ENCODE measurements around the gene ZNF892. TPM values are rescaled to one million over a fixed set of nuclear protein-coding genes. Genes with fewer than 3 reads are reported as not detected.
"Not testable (repeated sequence)": the region's sequence is repeated elsewhere in the genome, so short reads cannot be mapped to it uniquely, and the experiment has no call there.

Gene ZNF892
- total RNA-seq, 2 experiments from 2014 or later, result 2.7 to 3.3 TPM

DNA sequence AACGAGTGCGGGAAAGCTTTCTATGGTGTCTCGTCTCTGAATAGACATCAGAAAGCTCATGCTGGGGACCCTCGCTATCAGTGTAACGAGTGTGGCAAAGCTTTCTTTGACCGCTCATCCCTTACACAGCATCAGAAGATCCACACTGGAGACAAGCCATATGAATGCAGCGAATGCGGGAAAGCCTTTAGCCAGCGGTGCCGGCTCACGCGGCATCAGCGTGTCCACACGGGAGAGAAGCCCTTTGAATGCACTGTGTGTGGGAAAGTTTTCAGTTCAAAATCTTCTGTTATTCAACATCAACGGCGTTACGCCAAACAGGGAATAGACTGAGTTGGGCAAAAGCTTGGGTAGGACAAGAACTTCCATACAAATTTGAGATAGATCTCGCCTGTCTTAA is 25.5 kb upstream of the ZNF892 start:
- H3K4me3 Mint-ChIP-seq, result no peak overlapping the region
- no peaks in the 10 kb centered on the region for H3K4me1 Mint-ChIP-seq (ENCODE audit: low read depth)
- H3K27ac Mint-ChIP-seq, result no peak overlapping the region
- H3K27me3 Mint-ChIP-seq, result no peaks in the 10 kb centered on the region
- peaks cover 41% of the 10 kb centered on the region for H3K9me3 Mint-ChIP-seq
- intact Hi-C loops (cut with micrococcal nuclease), result no loop called here
- DNase-seq, result no peak
- ChIA-PET CTCF (no interaction called here), POLR2A (no interaction called here)
- H3K36me3 Mint-ChIP-seq, result peaks cover 75% of the 10 kb centered on the region

DNA sequence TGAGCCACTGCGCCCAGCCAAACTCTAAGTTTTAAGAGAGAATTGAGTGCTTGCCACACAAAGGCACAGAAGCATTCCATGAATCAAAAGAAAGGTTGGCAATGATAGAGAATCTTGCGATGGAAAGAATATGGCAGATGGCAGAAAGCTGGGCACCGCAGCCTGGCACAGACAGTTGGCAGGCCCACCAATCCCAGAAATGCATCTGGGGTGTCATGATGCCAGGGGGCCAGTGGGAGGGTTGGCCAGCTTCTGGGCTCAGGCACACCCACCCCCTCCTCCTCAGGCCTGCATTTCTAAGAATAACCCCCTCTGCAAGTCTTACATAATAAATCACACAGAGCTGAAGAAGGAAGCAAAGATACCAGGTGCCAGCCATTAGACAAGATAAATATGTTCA is 22.1 kb upstream of the ZNF892 start:
- H3K4me1 Mint-ChIP-seq (ENCODE audit: low read depth), result no peaks in the 10 kb centered on the region
- no peaks in the 10 kb centered on the region for H3K27me3 Mint-ChIP-seq
- ChIA-PET CTCF (no interaction called here), POLR2A (no interaction called here)
- H3K4me3 Mint-ChIP-seq, result no peak overlapping the region
- no peak overlapping the region for H3K27ac Mint-ChIP-seq
- DNase-seq, result no peak
- H3K9me3 Mint-ChIP-seq, result peaks cover 37% of the 10 kb centered on the region
- peaks cover 44% of the 10 kb centered on the region for H3K36me3 Mint-ChIP-seq
- intact Hi-C loops (cut with micrococcal nuclease), result no loop called here

DNA sequence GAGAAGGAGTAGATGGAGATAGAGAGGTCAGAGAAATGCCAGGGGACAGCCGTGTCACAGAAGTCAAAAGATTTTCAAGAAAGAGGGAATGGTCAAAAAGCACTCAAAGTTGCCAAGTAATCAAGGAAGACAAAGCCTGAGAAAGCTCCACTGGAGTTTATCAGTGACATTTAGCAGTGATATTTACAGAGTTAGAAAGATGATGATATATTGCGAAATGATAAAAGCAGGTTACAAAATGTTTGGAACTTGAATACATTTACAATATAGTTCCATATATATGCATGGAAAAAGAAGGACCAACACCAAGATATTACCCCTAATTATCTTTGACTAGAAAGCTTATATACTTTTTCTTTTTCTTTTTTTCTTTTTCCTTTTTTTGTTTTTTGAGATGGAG is 21.3 kb upstream of the ZNF892 start:
- Mint-ChIP-seq H3K36me3 (peaks cover 36% of the 10 kb centered on the region), H3K27ac (no peak overlapping the region), H3K9me3 (peaks cover 33% of the 10 kb centered on the region), H3K4me3 (no peak overlapping the region), H3K4me1 (ENCODE audit: low read depth) (no peaks in the 10 kb centered on the region), H3K27me3 (no peaks in the 10 kb centered on the region)
- ChIA-PET POLR2A (no interaction called here), CTCF (no interaction called here)
- intact Hi-C loops (cut with micrococcal nuclease), result no loop called here
- no peak for DNase-seq

DNA sequence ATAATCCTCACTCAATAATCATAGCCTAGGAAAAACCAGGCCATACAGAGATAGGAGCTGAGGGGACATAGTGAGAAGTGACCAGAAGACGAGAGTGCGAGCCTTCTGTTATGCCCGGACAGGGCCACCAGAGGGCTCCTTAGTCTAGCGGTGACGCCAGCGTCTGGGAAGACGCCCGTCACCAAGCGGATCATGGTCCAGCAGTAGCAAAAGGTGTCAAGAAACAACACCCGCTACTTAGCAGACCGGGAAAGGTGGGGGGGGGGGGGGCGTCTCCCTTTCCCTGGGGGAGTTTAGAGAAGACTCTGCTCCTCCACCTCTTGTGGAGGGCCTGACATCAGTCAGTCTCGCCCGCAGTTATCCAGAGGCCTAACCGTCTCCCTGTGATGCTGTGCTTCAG is 14.4 kb upstream of the ZNF892 start:
- H3K27ac Mint-ChIP-seq; H3K36me3 Mint-ChIP-seq; POLR2A ChIA-PET; H3K4me3 Mint-ChIP-seq; H3K27me3 Mint-ChIP-seq; H3K4me1 Mint-ChIP-seq (ENCODE audit: low read depth); H3K9me3 Mint-ChIP-seq: not testable (repeated sequence)
- intact Hi-C loops (cut with micrococcal nuclease), result loop anchor here (2.0 kb wide), 1 partner anchor 14 kb away; the partner anchor contains the start of gene ZNF892
- peak; percentile 70 for DNase-seq
- CTCF ChIA-PET, result interaction anchor here (0.8 kb wide), 1 partner anchor 28 kb away, joined by 4 read pairs; the partner anchor contains the start of gene ZNF2

DNA sequence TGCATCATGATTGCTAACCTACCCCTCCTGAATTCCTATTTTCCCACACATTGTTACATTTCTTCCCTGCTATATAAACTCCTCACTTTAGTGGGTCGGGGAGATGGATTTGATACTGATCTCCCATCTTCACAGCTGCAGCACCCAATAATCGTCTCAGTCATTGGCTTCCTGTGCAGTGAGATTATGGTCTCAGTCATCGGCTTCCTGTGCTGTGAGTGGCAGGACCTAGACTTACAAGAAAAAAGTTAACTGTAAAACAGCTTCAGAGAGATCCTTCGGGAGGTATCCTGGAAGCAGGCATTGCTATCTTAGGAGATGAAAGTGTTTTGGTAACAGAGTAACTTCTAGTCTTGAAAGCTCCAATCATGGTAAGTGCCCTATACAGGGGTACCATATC is 3.4 kb upstream of the ZNF892 start:
- intact Hi-C loops (cut with micrococcal nuclease), result no loop called here
- Mint-ChIP-seq H3K36me3 (peaks cover 5% of the 10 kb centered on the region), H3K4me3 (no peak overlapping the region), H3K4me1 (ENCODE audit: low read depth) (peaks cover 15% of the 10 kb centered on the region), H3K9me3 (peaks cover 3% of the 10 kb centered on the region), H3K27me3 (no peaks in the 10 kb centered on the region), H3K27ac (no peak overlapping the region)
- POLR2A ChIA-PET, result no interaction called here
- DNase-seq, result no peak
- CTCF ChIA-PET, result no interaction called here

DNA sequence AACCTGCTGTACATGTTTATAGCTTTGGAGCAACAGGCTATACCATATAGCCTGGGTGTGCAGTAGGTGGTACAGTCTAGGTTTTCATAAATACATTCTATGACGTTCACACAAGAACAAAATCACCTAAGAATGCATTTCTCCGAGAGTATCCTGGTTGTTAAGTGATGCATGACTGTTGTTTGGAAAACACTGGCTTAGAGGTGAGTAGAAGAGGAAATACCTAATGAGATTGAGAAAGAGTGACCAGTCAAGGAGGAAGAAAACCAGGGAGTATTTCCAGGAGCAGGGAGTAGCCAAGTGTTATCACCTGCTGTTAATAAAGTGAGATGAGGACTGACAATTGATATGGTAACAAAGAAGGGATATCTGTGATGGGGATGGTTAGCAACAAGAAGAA is 2.9 kb upstream of the ZNF892 start:
- no peak overlapping the region for H3K4me3 Mint-ChIP-seq
- no peak overlapping the region for H3K27ac Mint-ChIP-seq
- H3K9me3 Mint-ChIP-seq, result peaks cover 8% of the 10 kb centered on the region
- H3K27me3 Mint-ChIP-seq, result no peaks in the 10 kb centered on the region
- peaks cover 10% of the 10 kb centered on the region for H3K36me3 Mint-ChIP-seq
- ChIA-PET POLR2A (no interaction called here), CTCF (interaction anchor here (1.8 kb wide), 1 partner anchor 182 kb away, joined by 6 read pairs; no protein-coding TSS in a partner anchor)
- peaks cover 15% of the 10 kb centered on the region for H3K4me1 Mint-ChIP-seq (ENCODE audit: low read depth)
- no peak for DNase-seq
- intact Hi-C loops (cut with micrococcal nuclease), result no loop called here

DNA sequence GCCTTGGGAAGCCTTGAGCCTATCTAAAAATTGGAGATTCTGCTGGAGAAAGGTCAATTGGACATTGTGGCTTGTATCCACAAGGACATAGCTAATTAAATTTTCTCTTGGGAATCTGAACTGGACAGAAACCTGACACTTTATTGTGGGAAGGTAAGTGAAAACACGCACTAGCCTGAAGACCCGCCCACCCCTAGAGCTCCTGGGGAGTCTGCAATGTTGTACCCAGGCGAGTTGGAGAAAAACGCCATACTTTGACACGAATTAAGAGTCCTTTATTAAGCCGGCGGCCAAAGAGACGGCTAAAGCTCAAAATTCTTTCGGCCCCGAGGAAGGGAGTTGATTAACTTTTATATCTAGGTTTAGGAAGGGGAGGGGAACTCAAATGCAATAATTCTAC is 1.2 kb upstream of the ZNF892 start:
- Mint-ChIP-seq H3K4me1 (ENCODE audit: low read depth) (peaks cover 15% of the 10 kb centered on the region), H3K27ac (no peak overlapping the region), H3K27me3 (no peaks in the 10 kb centered on the region), H3K4me3 (peak overlapping the region; percentile 89), H3K36me3 (peaks cover 21% of the 10 kb centered on the region), H3K9me3 (peaks cover 20% of the 10 kb centered on the region)
- no peak for DNase-seq
- ChIA-PET POLR2A (no interaction called here), CTCF (interaction anchor here (1.8 kb wide), 1 partner anchor 184 kb away, joined by 6 read pairs; no protein-coding TSS in a partner anchor)
- intact Hi-C loops (cut with micrococcal nuclease), result loop anchor here (2.0 kb wide), 3 partner anchors 13 to 183 kb away; no protein-coding TSS in a partner anchor

DNA sequence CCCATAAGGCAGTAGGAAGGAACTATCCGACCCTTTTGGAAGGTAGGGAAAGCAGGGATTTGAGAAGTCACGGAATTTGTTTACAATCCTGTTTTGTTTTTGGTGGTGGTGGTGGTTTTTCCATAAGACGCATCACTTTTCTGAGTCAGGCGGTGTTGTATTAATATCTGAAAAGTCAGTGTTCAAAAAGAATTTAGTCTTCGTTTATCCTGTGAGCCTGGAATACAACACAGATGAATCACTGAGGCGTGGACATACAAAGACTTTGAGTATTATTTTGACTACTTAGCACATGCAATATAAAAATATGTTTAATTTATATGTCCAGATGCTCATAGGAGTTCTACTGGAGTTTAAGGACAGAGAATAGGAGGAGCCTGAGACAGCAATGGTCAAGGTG is 785 bp downstream of the ZNF892 start:
- Mint-ChIP-seq H3K36me3 (peaks cover 41% of the 10 kb centered on the region), H3K27me3 (no peaks in the 10 kb centered on the region), H3K9me3 (peaks cover 37% of the 10 kb centered on the region), H3K4me3 (peak overlapping the region; percentile 89), H3K27ac (no peak overlapping the region), H3K4me1 (ENCODE audit: low read depth) (peaks cover 15% of the 10 kb centered on the region)
- no peak for DNase-seq
- CTCF ChIA-PET, result no interaction called here
- intact Hi-C loops (cut with micrococcal nuclease), result no loop called here
- POLR2A ChIA-PET, result no interaction called here

DNA sequence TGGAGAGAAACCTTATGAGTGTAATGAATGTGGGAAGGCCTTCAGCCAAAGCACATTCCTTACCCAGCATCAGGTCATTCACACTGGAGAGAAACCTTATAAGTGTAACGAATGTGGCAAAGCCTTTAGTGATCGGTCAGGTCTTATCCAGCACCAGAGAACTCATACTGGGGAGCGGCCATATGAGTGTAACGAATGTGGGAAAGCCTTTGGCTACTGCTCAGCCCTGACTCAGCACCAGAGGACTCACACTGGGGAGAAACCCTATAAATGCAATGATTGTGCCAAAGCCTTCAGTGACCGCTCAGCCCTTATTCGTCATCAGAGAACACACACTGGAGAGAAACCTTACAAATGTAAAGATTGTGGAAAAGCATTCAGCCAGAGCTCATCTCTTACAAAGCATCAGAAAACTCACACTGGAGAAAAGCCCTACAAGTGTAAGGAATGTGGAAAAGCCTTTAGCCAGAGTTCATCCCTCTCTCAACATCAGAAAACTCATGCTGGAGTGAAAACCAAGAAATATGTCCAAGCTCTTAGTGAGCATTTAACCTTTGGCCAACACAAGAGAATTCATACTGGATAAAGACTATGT is 7.8 kb downstream of the ZNF892 start:
- Mint-ChIP-seq H3K9me3 (peaks cover 95% of the 10 kb centered on the region), H3K27ac (no peak overlapping the region), H3K27me3 (no peaks in the 10 kb centered on the region), H3K4me3 (no peak overlapping the region), H3K4me1 (ENCODE audit: low read depth) (no peaks in the 10 kb centered on the region), H3K36me3 (peaks cover 94% of the 10 kb centered on the region)
- intact Hi-C loops (cut with micrococcal nuclease), result no loop called here
- DNase-seq, result no peak
- ChIA-PET POLR2A (no interaction called here), CTCF (no interaction called here)

DNA sequence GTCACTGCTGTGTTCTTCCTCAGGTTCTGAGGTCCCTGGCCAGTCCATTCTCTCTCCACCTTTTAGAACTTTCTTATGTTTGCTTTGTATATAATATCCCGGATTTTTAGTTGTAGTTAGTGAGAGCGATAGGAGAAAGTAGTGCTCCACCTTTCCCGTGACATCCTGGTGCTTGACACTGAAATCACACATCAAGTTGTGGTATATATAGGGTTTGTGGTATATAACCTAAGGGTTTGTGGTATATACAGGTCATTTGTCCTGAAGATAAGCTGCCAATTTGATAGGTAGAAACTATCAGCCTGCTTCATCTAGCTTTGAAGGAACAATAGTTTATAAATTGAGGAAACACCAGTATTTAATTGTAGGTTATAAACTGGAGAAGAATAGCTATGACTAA is 13.1 kb downstream of the ZNF892 start:
- Mint-ChIP-seq H3K4me3 (no peak overlapping the region), H3K27ac (no peak overlapping the region), H3K27me3 (no peaks in the 10 kb centered on the region), H3K4me1 (ENCODE audit: low read depth) (no peaks in the 10 kb centered on the region), H3K9me3 (peaks cover 91% of the 10 kb centered on the region), H3K36me3 (peaks cover 72% of the 10 kb centered on the region)
- DNase-seq, result no peak
- POLR2A ChIA-PET, result no interaction called here
- CTCF ChIA-PET, result no interaction called here
- intact Hi-C loops (cut with micrococcal nuclease), result no loop called here

DNA sequence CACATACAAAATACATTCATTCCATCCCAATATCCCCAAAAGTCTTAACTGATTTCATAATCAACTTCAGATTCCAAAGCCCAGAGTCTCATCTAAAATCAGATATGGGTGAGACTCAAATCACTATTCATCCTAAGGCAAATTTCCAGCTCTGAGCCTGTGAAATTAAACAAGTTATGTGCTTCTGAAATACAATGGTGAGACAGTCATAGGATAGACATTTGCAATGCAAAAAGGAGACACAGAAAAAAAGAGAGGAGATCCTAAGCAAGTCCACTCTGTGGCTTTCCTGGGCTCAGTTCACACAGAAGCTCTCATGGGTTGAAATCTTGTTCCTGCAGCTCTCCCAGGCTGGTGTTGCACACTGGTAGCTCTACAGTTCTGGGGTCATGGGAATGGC is 18.3 kb downstream of the ZNF892 start:
- no peak for DNase-seq
- CTCF ChIA-PET, result interaction anchor here (0.6 kb wide), 1 partner anchor 240 kb away, joined by 3 read pairs; no protein-coding TSS in a partner anchor
- POLR2A ChIA-PET, result interaction anchor here (0.6 kb wide), 1 partner anchor 223 kb away, joined by 3 read pairs; no protein-coding TSS in a partner anchor
- no peak overlapping the region for H3K4me3 Mint-ChIP-seq
- H3K9me3 Mint-ChIP-seq, result peaks cover 68% of the 10 kb centered on the region
- no peak overlapping the region for H3K27ac Mint-ChIP-seq
- H3K4me1 Mint-ChIP-seq (ENCODE audit: low read depth), result no peaks in the 10 kb centered on the region
- no peaks in the 10 kb centered on the region for H3K27me3 Mint-ChIP-seq
- intact Hi-C loops (cut with micrococcal nuclease), result no loop called here
- peaks cover 30% of the 10 kb centered on the region for H3K36me3 Mint-ChIP-seq

DNA sequence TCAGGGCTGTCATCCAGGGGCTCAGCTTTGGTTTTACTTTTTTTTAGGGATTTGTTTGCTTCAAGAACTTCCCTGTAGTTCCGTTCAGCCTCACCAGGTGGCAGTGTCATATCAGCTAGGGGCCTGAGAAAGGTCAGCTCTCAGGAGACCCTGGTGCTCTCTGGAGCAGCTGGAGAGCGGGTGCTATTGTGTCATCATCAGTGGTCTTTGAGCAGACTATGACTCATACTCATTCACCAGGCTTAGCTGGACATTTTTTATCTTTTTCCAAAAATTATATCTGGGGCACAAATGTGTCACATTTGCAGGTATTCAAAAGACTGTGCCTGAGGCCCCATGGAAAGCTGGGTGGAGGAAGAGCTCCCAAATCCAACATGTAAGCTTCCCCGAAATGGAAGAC is 24.4 kb downstream of the ZNF892 start:
- Mint-ChIP-seq H3K4me1 (ENCODE audit: low read depth) (no peaks in the 10 kb centered on the region), H3K36me3 (peaks cover 7% of the 10 kb centered on the region), H3K27ac (no peak overlapping the region), H3K9me3 (peaks cover 51% of the 10 kb centered on the region), H3K4me3 (no peak overlapping the region), H3K27me3 (peaks cover 3% of the 10 kb centered on the region)
- intact Hi-C loops (cut with micrococcal nuclease), result no loop called here
- CTCF ChIA-PET, result interaction anchor here (0.9 to 1.6 kb wide), 4 partner anchors 15 to 157 kb away, joined by 3 to 4 read pairs (median 3); no protein-coding TSS in a partner anchor
- POLR2A ChIA-PET, result no interaction called here
- DNase-seq, result peak; percentile 44

DNA sequence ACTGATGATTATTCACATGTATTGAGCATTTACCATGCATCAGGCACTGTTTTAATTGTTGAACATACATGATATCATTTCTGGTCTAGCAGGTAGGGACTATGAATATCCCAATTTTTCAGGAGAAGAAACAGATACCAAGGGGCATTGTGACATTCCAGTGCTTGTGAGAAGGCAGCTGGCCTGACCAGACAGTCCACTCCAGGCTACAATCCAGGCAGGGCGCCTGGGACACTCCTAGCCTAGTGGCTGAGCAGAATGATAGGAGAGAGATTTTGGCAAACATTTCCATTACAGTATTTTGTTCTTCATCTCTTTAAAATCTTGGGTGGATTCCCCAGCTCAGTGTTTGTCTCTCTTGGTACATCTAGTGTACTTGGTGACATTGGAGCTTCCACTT is 24.9 kb downstream of the ZNF892 start:
- POLR2A ChIA-PET, result no interaction called here
- Mint-ChIP-seq H3K4me3 (no peak overlapping the region), H3K27ac (no peak overlapping the region), H3K4me1 (ENCODE audit: low read depth) (no peaks in the 10 kb centered on the region), H3K36me3 (peaks cover 7% of the 10 kb centered on the region), H3K9me3 (peaks cover 49% of the 10 kb centered on the region), H3K27me3 (peaks cover 3% of the 10 kb centered on the region)
- CTCF ChIA-PET, result interaction anchor here (0.9 to 1.0 kb wide), 3 partner anchors 16 to 55 kb away, joined by 3 to 4 read pairs (median 3); no protein-coding TSS in a partner anchor
- no peak for DNase-seq
- intact Hi-C loops (cut with micrococcal nuclease), result no loop called here

Data from activated CD4-positive, alpha-beta memory T cell treated with anti-CD3 and anti-CD28 coated beads for 36 hours (primary cell).